H1 (cell line): Measurements from ENCODE around the gene SLC7A10. TPM values are rescaled to one million over a fixed set of nuclear protein-coding genes. Genes with fewer than 3 reads are reported as not detected.

ENCODE experiments used
- CTCF ChIA-PET: fragments of 300-600 bp; sonication (Branson Sonifier 250); formaldehyde crosslinking; loops from one replicate; lab custom pipeline; 2021; ENCODE audit not compliant: partially characterized antibody; lab: Charles Lee
- POLR2A ChIA-PET: fragments of 300-600 bp; sonication (Branson Sonifier 250); formaldehyde crosslinking; loops from one replicate; lab custom pipeline; 2021; ENCODE audit warnings: inconsistent platforms; ENCODE audit not compliant: partially characterized antibody; lab: Charles Lee
- DNase-seq, 2 experiments: peaks; one replicate each; pipeline versions ENCODE4 v3.0.0 to v3.0.0-alpha.2; 2010 to 2022; ENCODE audit warnings: low spot score in 2 of 2, low read depth in 1 of 2, mixed read lengths in 1 of 2
- FAIRE-seq: peaks from 2 replicates; lab custom pipeline; 2011; peaks lifted over from hg19 to GRCh38; lab: Jason Lieb, UNC
- H2AFZ ChIP-seq: 2 replicates; pipeline ENCODE4 v1.8.1; 2012; ENCODE audit warnings: low read length, inconsistent platforms
- H2AK5ac ChIP-seq: 2 replicates; pipeline ENCODE4 v1.6.1; 2013; ENCODE audit warnings: low read depth, low read length
- H2BK120ac ChIP-seq: replicated peaks from 2 replicates; pipeline ENCODE3; 2013; ENCODE audit warnings: low read depth, low read length, inconsistent platforms
- H2BK12ac ChIP-seq: 2 replicates; pipeline ENCODE4 v1.6.1; 2013; ENCODE audit warnings: low read depth, low read length
- H2BK15ac ChIP-seq: 2 replicates; pipeline ENCODE4 v1.6.1; 2013; ENCODE audit warnings: low read length
- H2BK20ac ChIP-seq: 2 replicates; pipeline ENCODE4 v1.6.1; 2013; ENCODE audit warnings: low read length
- H2BK5ac ChIP-seq: 2 replicates; pipeline ENCODE4 v1.6.1; 2013; ENCODE audit warnings: low read depth, low read length
- H3K14ac ChIP-seq: 2 replicates; pipeline ENCODE4 v1.6.1; 2013; ENCODE audit warnings: inconsistent platforms; ENCODE audit not compliant: insufficient read length
- H3K18ac ChIP-seq: 2 replicates; pipeline ENCODE4 v1.6.1; 2013; ENCODE audit warnings: low read length; ENCODE audit errors: extremely low read depth
- H3K23ac ChIP-seq: 2 replicates; pipeline ENCODE4 v1.6.1; 2013; ENCODE audit warnings: inconsistent platforms; ENCODE audit not compliant: insufficient read length
- H3K23me2 ChIP-seq: 2 replicates; pipeline ENCODE4 v1.6.1; 2013; ENCODE audit warnings: low read depth, low read length
- H3K27ac ChIP-seq: 2 replicates; pipeline ENCODE4 v1.6.1; 2011; ENCODE audit warnings: low read depth, low read length, inconsistent platforms
- H3K27me3 ChIP-seq, 4 experiments: replicated peaks in 1 of 4; 1 replicate in 1 of 4; 2 replicates in 3 of 4; pipeline versions ENCODE4 v1.6.1 to v1.8.1; 2011 to 2013; ENCODE audit warnings: low read length in 3 of 4, mild to moderate bottlenecking in 3 of 4, inconsistent platforms in 2 of 4, mixed read lengths in 2 of 4, moderate library complexity in 1 of 4; ENCODE audit not compliant: control insufficient read depth in 3 of 4, insufficient read depth in 3 of 4; ENCODE audit errors: extremely low read depth in 1 of 4
- H3K36me3 ChIP-seq, 4 experiments: 2 replicates each; pipeline versions ENCODE4 v1.6.1 to v1.8.1; 2011 to 2013; ENCODE audit warnings: mild to moderate bottlenecking in 4 of 4, low read length in 3 of 4, moderate library complexity in 2 of 4, control low read depth in 1 of 4, inconsistent platforms in 1 of 4; ENCODE audit not compliant: insufficient read depth in 4 of 4, control insufficient read depth in 2 of 4
- H3K4ac ChIP-seq: replicated peaks from 2 replicates; pipeline ENCODE3; 2013; ENCODE audit warnings: low read length, low read depth, mixed read lengths, inconsistent platforms; ENCODE audit not compliant: insufficient read length
- H3K4me1 ChIP-seq, 4 experiments: replicated peaks in 1 of 4; 1 replicate in 1 of 4; 2 replicates in 3 of 4; pipeline versions ENCODE4 v1.6.1 to v1.8.1; 2011 to 2013; ENCODE audit warnings: low read length in 3 of 4, inconsistent platforms in 2 of 4, mixed read lengths in 1 of 4; ENCODE audit not compliant: insufficient read depth in 4 of 4, control insufficient read depth in 3 of 4
- H3K4me2 ChIP-seq, 2 experiments: 2 replicates each; pipeline versions ENCODE4 v1.6.1 to v1.8.1; 2011 to 2013; ENCODE audit warnings: low read depth in 2 of 2, low read length in 2 of 2, control low read depth in 1 of 2, inconsistent platforms in 1 of 2, mild to moderate bottlenecking in 1 of 2; ENCODE audit not compliant: insufficient read depth in 1 of 2
- H3K4me3 ChIP-seq, 4 experiments: fragments of 200-600, 300-600 bp in 1 of 4; sonication (generic), shearing (Covaris generic), sonication (Bioruptor Twin) in 1 of 4; 2 replicates each; pipeline versions ENCODE4 v1.5.1 to v1.8.1; 2011 to 2016; ENCODE audit warnings: low read length in 4 of 4, low read depth in 3 of 4, control low read depth in 2 of 4, inconsistent platforms in 2 of 4, mild to moderate bottlenecking in 2 of 4, mixed read lengths in 1 of 4, moderate library complexity in 1 of 4; ENCODE audit not compliant: insufficient read depth in 2 of 4; ENCODE audit errors: extremely low read depth in 1 of 4
- H3K56ac ChIP-seq: replicated peaks from 2 replicates; pipeline ENCODE3; 2013; ENCODE audit warnings: low read depth, mild to moderate bottlenecking, mixed read lengths, low read length, inconsistent platforms; ENCODE audit not compliant: insufficient read length
- H3K79me1 ChIP-seq: 2 replicates; pipeline ENCODE4 v1.6.1; 2013; ENCODE audit warnings: low read depth, low read length, control low read depth
- H3K79me2 ChIP-seq, 2 experiments: 2 replicates each; pipeline versions ENCODE4 v1.6.1 to v1.8.1; 2012 to 2013; ENCODE audit warnings: low read length in 2 of 2, mild to moderate bottlenecking in 2 of 2, inconsistent platforms in 1 of 2; ENCODE audit not compliant: insufficient read depth in 2 of 2, control insufficient read depth in 1 of 2
- H3K9ac ChIP-seq, 4 experiments: replicated peaks in 1 of 4; 1 replicate in 1 of 4; 2 replicates in 3 of 4; pipeline versions ENCODE4 v1.6.1 to v1.8.1; 2011 to 2013; ENCODE audit warnings: low read depth in 3 of 4, low read length in 3 of 4, control low read depth in 2 of 4, mild to moderate bottlenecking in 2 of 4, moderate library complexity in 2 of 4, inconsistent platforms in 1 of 4; ENCODE audit errors: extremely low read depth in 1 of 4
- H3K9me3 ChIP-seq, 2 experiments: 2 replicates each; pipeline versions ENCODE4 v1.6.1 to v1.8.1; 2012 to 2013; ENCODE audit warnings: mild to moderate bottlenecking in 2 of 2, moderate library complexity in 2 of 2, control low read depth in 1 of 2, inconsistent platforms in 1 of 2, low read depth in 1 of 2, low read length in 1 of 2, mixed read lengths in 1 of 2; ENCODE audit not compliant: insufficient read depth in 2 of 2
- H4K20me1 ChIP-seq, 2 experiments: replicated peaks in 1 of 2; 2 replicates each; pipeline versions ENCODE3 to v1.8.1; 2011 to 2013; ENCODE audit warnings: inconsistent platforms in 2 of 2, low read length in 2 of 2, mild to moderate bottlenecking in 1 of 2; ENCODE audit not compliant: insufficient read depth in 2 of 2, control insufficient read depth in 1 of 2
- H4K5ac ChIP-seq: 2 replicates; pipeline ENCODE4 v1.6.1; 2013; ENCODE audit warnings: low read length, low read depth, mixed read lengths, inconsistent platforms; ENCODE audit not compliant: insufficient read length
- H4K8ac ChIP-seq: 2 replicates; pipeline ENCODE4 v1.8.0; 2013; ENCODE audit warnings: mild to moderate bottlenecking, moderate library complexity, low read length, inconsistent platforms; ENCODE audit not compliant: insufficient read depth; ENCODE audit errors: extremely low read depth
- H4K91ac ChIP-seq: replicated peaks from 2 replicates; pipeline ENCODE3; 2013; ENCODE audit warnings: low read length, mixed read lengths, inconsistent platforms; ENCODE audit not compliant: insufficient read length
- CTCF ChIP-seq, 3 experiments: IDR thresholded peaks; 1 replicate in 2 of 3; 2 replicates in 1 of 3; pipeline versions ENCODE4 v1.5.1 to v1.6.1; 2011; ENCODE audit warnings: low read length in 3 of 3, mild to moderate bottlenecking in 3 of 3, inconsistent platforms in 2 of 3, low read depth in 1 of 3, moderate library complexity in 1 of 3; ENCODE audit not compliant: insufficient read depth in 1 of 3; ENCODE audit errors: control extremely low read depth in 1 of 3
- EZH2 ChIP-seq: fragments of 200-600 bp; sonication (generic); IDR thresholded peaks from 2 replicates; pipeline ENCODE4 v1.7.1; 2012; ENCODE audit warnings: low read depth, mild to moderate bottlenecking, moderate library complexity, low read length, inconsistent platforms; ENCODE audit not compliant: severe bottlenecking
- RAD21 ChIP-seq, 2 experiments: IDR thresholded peaks in 1 of 2; conservative IDR thresholded peaks in 1 of 2; 2 replicates each; pipeline ENCODE4 v1.6.1; 2011; ENCODE audit warnings: low read depth in 2 of 2, low read length in 2 of 2, improper control_type of control experiment in 1 of 2, inconsistent platforms in 1 of 2, mild to moderate bottlenecking in 1 of 2, moderate library complexity in 1 of 2
- WGBS, 2 experiments: shearing (Covaris generic) in 1 of 2; methylation state at CpG; one replicate each; pipeline versions ENCODE4 v1.1.6 to v1.1.7; 2013 to 2015; ENCODE audit warnings: low lambda C conversion rate in 2 of 2, mixed read lengths in 2 of 2, inconsistent platforms in 1 of 2, low coverage in 1 of 2, missing lambda C conversion rate in 1 of 2; ENCODE audit not compliant: insufficient replicate concordance in 2 of 2, insufficient coverage in 1 of 2, insufficient read length in 1 of 2; ENCODE audit errors: extremely low coverage in 1 of 2, missing lambda C conversion rate in 1 of 2; 5-methylcytosine and 5-hydroxymethylcytosine counted together
- polyA plus RNA-seq, 7 experiments: library from polyadenylated mRNA; depleted of rRNA in 3 of 7; stranded (reverse) in 5 of 7; unstranded in 2 of 7; fragments of >200 nt in 5 of 7; fragments of 200-250 nt in 2 of 7; gene quantifications; 1 replicate in 5 of 7; 2 replicates in 1 of 7; 4 replicates in 1 of 7; pipeline versions ENCODE4 v1.2.1 to v1.2.3, GENCODE V29; 2011 to 2013; ENCODE audit warnings: missing spikeins in 2 of 7, mixed read lengths in 2 of 7
- total RNA-seq: library from RNA; stranded (reverse); fragmentation: NEBNext Ultra II Directional; extraction: Animal tissue kit (Norgen Biotek cat#: 25700); gene quantifications from 2 replicates; pipeline ENCODE4 v1.2.1, GENCODE V29; 2021

SLC7A10 gene
- total and polyA plus RNA-seq, 2 of the 8 experiments (the other 6 are each of a cell fraction or from before 2014, with no cell fraction given), result 3.7 to 7.1 TPM

DNA sequence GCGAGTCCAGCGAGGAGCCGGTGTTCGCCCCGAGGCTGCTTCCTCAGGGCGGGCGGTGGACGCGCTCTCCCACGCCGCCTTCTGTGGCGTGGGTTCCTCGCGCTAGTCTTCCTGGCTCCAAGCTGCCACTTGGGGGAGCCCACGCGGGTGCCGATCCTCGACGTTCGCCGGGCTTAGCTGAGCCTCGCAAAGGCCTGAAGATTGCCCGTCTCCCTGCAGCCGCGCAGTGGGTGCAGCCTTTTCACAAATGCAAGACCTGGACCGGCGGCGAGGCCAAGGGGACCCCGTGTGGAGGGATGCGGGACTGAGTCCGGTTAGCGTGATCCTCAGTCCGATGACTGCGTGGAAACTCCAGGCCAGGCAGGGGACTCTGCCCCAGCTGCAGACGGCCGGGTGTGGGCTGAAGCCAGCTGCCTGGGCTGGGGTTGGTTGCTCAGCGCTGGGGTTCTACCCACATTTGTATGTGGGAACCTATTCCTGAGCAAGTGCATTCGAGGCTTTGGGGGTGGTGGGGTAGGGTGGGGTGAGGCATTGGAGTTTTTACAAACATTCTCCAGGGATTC is 48.2 kb downstream of the SLC7A10 start:
- H4K20me1 ChIP-seq, result peaks cover 0 to 5% of the 10 kb centered on the region in 2 experiments
- CTCF ChIA-PET, result interaction anchor here (0.8 to 4.9 kb wide), 14 partner anchors 8 to 242 kb away, joined by 3 to 19 read pairs (median 6); no protein-coding TSS in a partner anchor
- peak overlapping the region in 2 of 4 experiments; percentile 35 to 37; a peak in 2 of 7 replicates for H3K9ac ChIP-seq
- H2BK20ac ChIP-seq, result no peak overlapping the region
- DNase-seq, result peak in 1 of 2 experiments; percentile 63
- no peak overlapping the region for H2AFZ ChIP-seq
- H3K4me3 ChIP-seq, result peak overlapping the region; percentile 49 to 91 (median 62)
- H3K4me2 ChIP-seq, result peak overlapping the region; percentile 68 to 92
- H2AK5ac ChIP-seq, result no peak overlapping the region
- TF ChIP-seq CTCF (IDR thresholded peaks at IDR 0.05; ENCODE audit: control extremely low read depth in 1 of 3, insufficient read depth in 1 of 3, low read depth in 1 of 3, low read length in 3 of 3) (peak in 1 of 3 experiments; percentile 37; a peak in 1 of 4 replicates), RAD21 (IDR thresholded peaks at IDR 0.05 in 1 of 2, conservative IDR thresholded peaks at IDR 0.05 in 1 of 2; ENCODE audit: low read depth in 2 of 2, low read length in 2 of 2) (0 out of 4 replicates have a peak, but pooled peaks of 1 of the 2 experiments have one; percentile 2), EZH2 (no peak)
- TF ChIP-seq, all 59 proteins: peak for 2
- H3K79me1 ChIP-seq, result peaks cover 3% of the 10 kb centered on the region; the same call in 1 of the 2 replicates
- H2BK12ac ChIP-seq, result no peak overlapping the region
- 0 out of 4 replicates have a peak, but pooled peaks cover 0 to 3% of the 10 kb centered on the region in 2 experiments for H3K79me2 ChIP-seq
- 8% methylated on average over 24 of the region's 38 CpGs; no CpG with 5 or more reads in 1 of the 2 experiments for WGBS, 2 experiments
- no peak overlapping the region; the same call in 1 of the 2 replicates for H4K8ac ChIP-seq
- FAIRE-seq, result no peak
- no peak overlapping the region for H3K4ac ChIP-seq
- H2BK120ac ChIP-seq, result no peak overlapping the region
- no peak overlapping the region for H3K27ac ChIP-seq
- no peak overlapping the region for H3K23ac ChIP-seq
- no peak overlapping the region for H3K14ac ChIP-seq
- H2BK5ac ChIP-seq, result no peak overlapping the region
- H2BK15ac ChIP-seq, result no peak overlapping the region
- no peaks in the 10 kb centered on the region for H3K9me3 ChIP-seq
- no peak overlapping the region for H4K5ac ChIP-seq
- POLR2A ChIA-PET, result interaction anchor here (1.1 to 2.8 kb wide), 8 partner anchors 18 to 446 kb away, joined by 3 to 15 read pairs (median 5); partner anchors contain the start of gene CEBPG
- H3K23me2 ChIP-seq, result peaks cover 12% of the 10 kb centered on the region
- H3K56ac ChIP-seq, result no peak overlapping the region
- peaks cover 0 to 2% (median 1%) of the 10 kb centered on the region in 4 experiments; a peak in 3 of 7 replicates for H3K27me3 ChIP-seq
- H3K4me1 ChIP-seq, result peaks cover 0 to 3% (median under 1%) of the 10 kb centered on the region in 4 experiments; a peak in 3 of 7 replicates
- no peak overlapping the region for H4K91ac ChIP-seq
- no peaks in the 10 kb centered on the region for H3K36me3 ChIP-seq
- H3K18ac ChIP-seq, result no peak overlapping the region; the same call in 1 of the 2 replicates
